GM18507 (cell line): Measurements from ENCODE around the gene INHA.

Experiments used
- DNase-seq: peaks from one replicate; pipeline ENCODE4 v3.0.0; 2011; ENCODE audit warnings: low read depth; ENCODE audit not compliant: insufficient read length; ENCODE audit errors: extremely low spot score
- FAIRE-seq: peaks from 2 replicates; lab custom pipeline; 2011; peaks lifted over from hg19 to GRCh38; lab: Jason Lieb, UNC

The INHA gene

DNA sequence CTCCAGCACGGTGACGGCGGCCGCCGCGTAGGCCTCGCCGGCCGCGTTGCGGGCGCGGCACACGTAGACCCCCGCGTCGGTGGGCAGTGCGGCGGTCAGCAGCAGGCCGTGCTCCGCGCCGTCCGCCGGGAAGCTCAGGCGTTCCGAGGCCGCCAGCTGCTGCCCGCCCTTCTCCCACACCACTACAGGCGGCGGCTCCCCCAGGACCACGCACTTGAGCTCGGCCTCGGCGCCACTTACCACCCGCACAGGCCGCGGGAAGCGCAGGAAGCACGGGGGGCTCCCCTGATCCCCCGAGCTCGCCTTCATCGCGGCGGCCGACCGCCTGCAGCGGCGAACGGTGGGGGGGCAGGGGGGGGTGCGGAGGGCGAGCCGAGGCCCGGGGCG is 1.2 kb upstream of the INHA start:
- FAIRE-seq (no peak), DNase-seq (no peak)

DNA sequence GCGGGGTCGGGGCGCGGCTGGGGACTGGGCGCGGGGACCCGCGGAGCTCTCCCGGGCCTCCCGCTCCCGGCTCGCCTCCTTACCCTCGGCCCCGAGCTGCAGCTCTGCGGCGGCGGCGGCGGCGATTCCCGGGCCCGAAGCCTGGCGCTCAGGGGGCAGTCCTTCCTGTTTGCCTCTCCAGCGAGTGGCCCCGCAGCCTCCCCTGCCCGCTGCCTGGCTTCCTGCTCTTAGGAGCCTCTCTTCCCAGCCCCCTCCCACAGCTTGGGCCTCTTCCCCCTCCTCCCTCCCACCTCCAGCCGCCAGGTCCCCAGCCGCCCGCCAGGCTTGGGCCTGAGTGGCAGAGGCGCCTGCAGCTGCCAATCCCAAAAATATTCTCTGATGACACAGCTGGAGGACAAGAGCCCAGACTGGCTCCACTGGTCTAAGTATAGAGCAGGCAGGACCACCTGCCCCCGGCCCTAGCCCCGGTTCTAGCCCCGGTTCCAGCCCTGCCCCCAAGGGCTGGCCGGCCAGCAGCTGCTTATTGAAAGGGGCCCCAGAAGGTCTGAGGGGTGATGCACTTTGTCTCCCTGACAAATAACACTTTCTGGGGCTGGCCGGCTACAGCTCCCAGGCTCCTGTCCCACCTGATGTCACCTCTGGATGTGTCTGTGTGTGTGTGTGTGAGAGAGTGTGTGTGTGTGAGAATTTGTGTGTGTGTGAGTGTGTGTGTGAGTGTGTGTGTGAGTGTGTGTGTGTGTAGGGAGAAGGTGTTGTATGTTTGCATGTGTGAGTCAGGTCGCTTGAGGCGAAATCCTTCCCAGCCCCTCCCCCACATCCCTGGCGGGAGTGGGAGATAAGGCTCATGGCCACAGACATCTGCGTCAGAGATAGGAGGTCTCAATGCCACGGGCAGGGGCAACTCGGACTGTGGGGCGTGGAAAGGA is 536 bp upstream of the INHA start, which contains the start of gene OBSL1:
OBSL1 (minus strand) TSS at position 229 of the 926 bp plus-strand sequence. CDS start 307 bp downstream, outside the sequence.
- FAIRE-seq (no peak), DNase-seq (no peak)

DNA sequence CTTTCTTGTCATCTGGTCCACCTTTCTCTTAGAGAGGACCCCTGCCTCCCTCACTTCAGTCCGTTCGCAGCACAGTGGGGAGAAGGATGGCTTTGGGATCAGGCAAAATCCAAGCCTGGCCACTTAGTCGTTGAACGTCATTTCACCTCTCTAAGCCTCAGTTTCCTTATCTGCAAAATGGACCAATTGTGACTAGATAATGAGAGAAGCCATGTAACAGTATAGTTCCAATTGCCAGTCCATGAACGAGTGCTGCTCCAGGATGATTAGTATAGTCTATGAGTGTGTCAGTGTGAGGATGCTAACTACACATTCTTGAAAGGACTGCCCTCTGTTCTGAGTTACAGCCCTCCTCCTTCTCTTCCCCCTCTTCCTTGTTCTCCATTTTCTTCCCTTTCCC is 1.1 kb downstream of the INHA start:
- DNase-seq (no peak), FAIRE-seq (no peak)

DNA sequence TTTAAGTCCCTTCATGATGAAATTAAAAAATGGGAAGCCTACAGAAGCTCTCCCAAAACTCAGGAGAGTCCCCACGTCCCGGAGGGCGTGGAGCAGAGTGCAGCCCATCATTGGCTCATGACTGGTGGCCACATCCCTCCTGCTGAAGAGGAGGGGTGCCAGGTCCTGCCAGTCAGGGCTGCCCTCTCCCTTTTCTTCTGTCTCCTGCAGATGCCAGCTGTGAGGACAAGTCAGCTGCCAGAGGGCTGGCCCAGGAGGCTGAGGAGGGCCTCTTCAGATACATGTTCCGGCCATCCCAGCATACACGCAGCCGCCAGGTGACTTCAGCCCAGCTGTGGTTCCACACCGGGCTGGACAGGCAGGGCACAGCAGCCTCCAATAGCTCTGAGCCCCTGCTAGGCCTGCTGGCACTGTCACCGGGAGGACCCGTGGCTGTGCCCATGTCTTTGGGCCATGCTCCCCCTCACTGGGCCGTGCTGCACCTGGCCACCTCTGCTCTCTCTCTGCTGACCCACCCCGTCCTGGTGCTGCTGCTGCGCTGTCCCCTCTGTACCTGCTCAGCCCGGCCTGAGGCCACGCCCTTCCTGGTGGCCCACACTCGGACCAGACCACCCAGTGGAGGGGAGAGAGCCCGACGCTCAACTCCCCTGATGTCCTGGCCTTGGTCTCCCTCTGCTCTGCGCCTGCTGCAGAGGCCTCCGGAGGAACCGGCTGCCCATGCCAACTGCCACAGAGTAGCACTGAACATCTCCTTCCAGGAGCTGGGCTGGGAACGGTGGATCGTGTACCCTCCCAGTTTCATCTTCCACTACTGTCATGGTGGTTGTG is 2.6 kb downstream of the INHA start:
- no peak for DNase-seq
- FAIRE-seq, result no peak

DNA sequence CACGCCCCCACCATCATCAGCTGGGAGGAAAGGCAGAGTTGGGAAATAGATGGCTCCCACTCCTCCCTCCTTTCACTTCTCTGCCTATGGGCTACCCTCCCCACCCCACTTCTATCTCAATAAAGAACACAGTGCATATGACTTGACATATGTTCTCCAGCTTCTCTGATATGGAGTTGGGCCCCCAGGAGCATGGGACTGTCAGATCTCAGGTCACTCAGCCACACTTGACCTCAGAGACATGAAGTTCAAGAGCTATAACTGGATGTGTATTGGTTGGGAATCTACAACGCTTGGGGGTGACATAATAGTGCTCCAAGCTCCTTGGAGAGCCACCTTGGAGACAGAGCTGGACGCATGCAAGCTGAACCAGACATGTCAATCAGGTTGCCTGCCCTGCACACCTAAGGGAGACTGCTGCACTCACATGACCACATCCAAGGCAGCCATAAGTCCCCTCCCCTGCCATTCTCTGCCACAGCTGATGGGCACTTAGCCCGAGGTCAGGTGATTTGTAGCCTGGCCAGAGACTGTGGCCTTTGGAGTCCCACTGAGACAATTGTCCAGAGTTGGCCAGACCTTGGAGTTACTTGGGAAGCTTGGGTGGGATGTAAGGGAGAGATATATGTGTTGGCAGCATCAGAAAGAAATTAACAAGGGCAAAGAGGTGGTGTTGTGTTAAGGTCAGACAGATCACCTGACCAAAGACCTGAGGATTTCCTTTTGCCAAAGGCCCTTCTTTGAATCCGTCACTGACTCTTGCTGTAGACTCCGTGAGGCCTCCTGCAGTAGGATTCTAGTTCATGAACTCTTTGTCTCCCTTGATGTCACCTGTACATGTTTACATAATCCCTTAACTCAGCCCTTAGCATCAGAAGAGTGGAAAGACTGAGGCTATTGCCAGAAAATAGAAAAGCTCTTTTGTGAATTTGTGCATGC is 3.7 kb downstream of the INHA start:
- FAIRE-seq, result no peak

DNA sequence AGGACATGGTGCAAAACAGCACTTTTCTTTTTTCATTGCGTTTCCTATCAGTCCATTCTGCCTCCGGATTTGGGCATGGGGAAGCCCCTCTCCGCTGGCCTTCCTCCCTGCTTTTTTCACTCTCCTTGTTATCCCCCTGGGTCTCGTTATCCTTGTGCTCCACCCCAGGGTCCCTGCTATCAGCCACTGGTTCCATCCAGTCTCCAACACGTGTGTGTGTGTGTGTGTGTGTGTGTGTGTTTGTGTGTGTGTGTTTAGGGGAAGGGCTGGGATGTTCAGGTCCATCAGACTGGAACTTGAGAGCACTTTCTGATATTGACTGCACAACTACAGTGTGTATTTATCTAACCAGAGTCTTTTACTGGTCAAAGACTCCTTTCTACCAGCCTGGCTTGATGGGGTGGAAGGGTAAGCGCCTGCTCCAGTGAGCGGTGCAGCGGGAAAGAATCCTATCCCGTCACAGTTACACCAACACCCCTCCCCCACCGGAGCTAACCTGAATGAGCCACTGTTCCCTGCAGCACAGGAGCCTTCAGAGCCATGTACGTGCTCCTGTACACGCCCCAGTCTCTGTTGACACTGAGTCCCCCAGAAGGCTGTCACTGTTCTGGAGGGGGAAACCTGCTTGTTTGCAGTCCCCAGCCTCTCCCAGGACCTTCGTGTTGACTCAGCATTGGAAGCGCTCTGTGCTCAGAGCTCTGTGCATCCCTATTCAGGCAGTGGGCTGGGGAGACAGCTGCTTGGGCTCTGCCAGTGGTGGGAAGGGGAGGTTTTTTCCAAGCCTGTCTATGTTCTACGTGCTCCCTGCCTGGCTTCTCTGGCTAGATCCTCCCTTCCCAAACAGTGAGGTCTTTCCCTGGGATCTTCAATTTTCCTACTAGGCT is 4.6 kb downstream of the INHA start:
- no peak for FAIRE-seq
- no peak for DNase-seq

More for the DNA sequence above, 3.7 kb downstream of the INHA start:
- DNase-seq, result no peak

DNA sequence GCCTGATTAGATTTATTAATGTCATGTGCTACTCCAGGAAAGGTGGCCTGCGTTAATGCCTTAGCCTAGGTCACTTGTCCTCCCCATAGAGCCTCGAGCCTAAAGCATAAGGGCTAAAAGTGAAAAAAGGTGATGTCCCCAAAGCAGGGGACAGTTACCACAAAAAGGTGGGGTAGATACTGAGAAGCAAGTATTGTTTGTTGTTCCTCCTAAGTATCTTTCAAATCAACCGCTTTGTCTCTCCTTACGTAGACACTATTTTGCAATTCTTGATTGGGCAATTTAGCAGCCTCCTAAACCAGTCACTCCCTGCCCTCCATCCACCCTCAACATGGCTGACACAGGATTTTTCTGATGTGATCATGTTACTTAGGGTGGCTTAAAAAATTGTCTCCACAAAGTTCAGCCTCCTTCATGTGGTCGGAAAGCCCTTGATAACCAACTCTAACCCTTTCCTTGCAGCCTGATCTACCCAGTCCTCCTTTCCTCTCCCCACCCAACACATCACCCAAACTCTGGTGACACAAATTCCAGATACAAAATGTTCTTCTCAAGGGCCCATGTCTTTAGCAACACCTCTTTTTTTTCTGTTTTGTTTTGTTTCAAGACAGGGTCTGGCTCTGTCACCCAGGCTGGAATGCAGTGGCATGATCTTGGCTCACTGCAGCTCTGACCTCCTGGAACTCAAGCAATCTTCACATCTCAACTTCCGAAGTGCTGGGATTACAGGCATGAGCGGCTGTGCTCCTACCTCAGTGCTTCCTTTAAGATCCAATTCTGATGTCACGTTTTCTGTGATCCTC is 6.9 kb downstream of the INHA start:
- no peak for FAIRE-seq
- DNase-seq, result no peak

DNA sequence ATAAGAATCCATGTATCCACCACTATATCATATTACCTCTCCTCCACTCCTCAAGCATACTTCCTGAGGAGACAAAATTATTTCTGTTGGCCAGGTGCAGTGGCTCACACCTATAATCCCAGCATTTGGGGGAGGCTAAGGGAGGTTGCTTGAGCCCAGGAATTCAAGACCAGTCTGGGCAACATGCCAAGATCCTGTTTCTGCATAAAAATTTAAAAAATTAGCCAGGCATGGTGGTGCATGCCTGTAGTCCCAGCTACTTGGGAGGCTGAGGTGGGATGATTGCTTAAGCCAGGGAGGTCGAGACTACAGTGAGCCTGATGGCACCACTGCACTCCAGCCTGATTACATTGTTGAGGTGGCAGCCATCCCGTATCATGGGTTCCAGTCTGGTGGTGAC is 9.2 kb downstream of the INHA start:
- no peak for FAIRE-seq
- DNase-seq, result no peak

DNA sequence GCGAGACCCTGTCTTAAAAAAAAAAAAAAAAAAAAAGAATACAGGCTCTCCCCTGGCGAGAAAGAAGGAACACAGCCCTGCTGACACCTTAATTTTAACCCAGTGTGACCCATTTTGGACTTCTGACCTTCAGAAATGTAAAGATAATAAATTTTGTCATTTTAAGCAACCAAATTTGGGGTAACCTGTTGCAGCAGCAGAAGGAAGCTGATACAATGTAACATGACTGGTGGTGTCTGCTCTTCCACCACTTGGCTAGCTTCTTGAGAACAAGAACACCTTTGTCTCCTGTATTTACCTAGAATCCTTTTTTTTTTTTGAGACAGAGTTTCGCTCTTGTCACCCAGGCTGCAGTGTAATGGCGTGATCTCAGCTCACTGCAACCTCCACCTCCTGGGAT is 19.0 kb downstream of the INHA start:
- FAIRE-seq, result no peak
- no peak for DNase-seq

DNA sequence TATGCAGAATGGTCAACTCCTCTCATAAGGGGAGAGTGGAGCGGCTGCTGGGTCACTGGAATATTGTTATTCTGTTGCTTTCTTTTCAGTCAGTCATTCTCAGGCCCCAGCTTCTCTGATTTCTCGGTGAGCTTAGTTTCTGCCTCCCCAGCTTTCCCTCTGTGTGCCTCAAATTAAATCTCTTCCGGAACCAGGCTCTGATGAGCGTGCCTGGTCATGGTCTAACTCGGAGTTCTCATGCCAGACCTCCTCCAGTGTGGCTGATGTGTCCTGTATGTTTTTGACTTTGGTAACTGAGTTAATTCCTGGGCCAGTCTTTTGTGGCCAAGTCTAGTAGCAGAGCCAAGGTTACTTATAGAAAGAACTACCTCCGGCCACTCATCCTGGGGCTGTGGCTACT is 20.6 kb downstream of the INHA start:
- no peak for FAIRE-seq

DNA sequence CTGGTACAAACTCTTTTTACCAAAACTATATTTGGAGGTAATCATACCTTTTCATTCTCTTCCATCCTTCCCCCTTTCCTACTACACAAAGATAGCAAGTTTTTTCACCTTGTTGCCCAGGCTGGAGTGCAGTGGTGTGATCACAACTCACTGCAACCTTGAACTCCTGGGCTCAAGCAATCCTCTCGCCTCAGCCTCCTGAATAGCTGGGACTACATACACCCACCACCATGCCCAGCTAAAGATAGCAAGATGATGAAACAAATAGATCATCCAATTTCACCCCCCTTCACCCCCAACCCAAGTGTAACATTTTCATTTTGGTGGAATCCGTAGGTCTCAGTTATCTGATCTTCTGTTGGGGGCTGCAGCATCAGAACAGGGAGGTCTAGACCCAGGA is 21.0 kb downstream of the INHA start:
- no peak for FAIRE-seq
- no peak for DNase-seq

More for the DNA sequence above, 20.6 kb downstream of the INHA start:
- DNase-seq, result no peak

DNA sequence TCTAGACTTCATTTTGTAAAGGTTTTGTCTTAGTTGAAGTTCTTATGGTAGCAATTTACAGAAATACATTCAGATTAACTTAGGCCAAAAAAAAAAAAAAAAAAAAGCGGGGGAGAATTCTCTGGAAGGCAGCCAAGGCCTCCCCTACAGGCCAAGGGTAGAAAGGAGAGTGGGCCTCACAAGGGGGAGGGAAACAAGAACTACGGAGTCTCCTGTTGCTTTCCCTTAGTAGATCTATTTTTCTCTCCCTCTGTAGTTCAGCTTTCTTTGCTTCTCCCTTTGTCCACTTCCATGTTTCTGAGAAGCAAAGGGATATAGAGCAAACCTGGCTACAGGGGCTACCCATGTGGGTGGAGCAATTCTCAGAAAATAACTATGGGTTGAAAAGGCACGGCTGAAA is 23.1 kb downstream of the INHA start:
- FAIRE-seq (no peak), DNase-seq (no peak)

DNA sequence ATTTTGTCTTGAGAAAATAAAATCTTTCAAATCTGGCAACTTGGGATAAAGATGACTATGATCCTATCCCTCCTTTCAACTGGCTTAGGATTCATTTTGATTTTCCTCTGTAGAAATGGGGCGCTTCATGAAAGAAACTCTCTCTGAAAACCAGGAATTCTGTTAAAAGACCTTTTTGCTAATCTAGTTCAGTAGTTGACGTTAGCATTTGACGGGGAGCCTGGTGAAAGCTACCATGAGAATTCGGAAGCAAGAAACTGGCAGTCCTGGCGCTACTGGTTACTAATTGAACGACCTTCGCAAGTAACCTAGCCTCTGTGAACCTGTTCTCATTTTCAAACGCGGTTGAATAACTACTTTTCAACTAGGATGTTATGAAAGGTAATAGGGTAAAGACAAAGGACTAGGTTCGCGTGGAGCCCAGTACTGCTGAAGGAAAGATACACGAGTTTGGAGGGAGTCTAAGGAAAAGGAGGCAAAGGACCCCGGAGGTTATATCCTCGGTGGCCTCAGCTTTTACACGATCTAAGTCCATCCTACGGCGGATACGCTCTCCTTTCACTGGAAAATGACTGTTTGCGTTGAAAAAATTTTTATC is 24.9 kb downstream of the INHA start:
- DNase-seq (no peak), FAIRE-seq (no peak)

DNA sequence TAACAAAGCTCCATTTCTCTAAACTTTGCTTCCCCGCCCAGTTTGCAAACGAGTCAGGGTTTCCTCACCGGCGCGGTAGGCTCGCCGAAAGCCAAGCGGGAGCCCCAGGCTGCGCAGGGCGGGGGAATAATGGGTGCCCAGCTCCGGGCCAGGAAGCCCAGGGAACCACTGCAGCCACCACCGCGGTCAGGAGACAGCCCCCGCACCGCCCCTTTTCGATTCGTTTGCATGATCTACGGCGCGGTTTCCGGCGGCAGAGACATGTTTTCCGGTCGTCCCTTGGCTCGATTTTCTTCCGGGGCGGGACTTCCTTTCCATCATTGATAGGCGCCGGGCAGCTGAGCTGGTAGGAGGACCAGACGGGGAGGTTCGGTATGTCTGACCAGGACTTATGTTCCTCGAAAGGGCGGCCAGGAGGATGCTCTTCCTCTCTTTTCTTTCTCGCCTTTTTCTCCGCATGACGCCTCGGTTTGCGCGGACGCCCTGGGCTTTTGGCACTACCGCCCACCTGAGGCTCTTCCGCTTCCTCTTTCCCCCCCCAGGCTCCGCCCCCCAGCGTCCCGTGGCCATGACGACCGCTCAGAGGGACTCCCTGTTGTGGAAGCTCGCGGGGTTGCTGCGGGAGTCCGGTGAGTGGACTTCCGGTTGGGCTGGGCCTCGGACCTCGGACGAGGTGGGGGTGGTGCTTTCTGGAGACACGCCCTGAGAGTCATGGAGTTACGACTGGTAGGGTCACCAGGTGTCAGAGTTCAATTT is 25.6 kb downstream of the INHA start, which contains the start of gene STK11IP:
STK11IP (plus strand) TSS at position 306 of the 756 bp plus-strand sequence; CDS start at position 569, 263 bp downstream.
- FAIRE-seq (peak; percentile 97), DNase-seq (peak; percentile 97)

DNA sequence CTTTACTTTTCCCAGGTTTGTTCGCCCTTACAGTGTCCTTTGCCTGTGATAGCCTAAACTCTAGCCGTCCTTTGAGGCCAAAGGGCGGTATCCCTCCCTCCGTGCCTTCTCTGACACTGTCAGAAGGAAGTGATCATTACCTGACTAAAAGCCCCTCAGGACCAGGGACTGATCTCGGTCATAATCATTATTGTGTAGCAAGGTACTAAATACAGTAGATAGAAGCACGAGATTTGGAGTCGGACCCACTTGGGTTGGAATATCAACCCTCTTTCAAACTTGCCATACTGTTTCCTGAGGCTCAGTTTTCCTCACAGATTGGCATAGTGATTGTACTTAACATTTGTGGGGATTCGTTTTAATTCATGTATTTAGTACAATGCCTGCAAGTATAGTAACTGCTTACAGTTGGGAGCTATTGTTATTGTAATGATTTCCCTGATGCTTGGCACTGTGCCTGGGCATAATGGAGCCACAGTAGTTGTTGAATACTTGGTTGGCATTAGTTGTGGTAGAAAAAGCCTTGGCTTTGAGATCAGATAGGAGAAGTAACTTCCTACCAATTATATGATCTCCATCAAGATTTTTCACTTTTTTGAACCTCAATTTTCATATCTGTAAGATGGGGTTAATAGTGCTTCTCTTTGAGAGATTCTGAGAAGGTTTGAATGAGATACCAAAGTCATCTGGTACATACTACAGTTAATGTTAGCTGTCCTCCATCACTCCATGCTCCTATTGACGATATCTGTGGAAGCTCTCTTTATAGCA is 26.4 kb downstream of the INHA start:
- FAIRE-seq (no peak), DNase-seq (no peak)

DNA sequence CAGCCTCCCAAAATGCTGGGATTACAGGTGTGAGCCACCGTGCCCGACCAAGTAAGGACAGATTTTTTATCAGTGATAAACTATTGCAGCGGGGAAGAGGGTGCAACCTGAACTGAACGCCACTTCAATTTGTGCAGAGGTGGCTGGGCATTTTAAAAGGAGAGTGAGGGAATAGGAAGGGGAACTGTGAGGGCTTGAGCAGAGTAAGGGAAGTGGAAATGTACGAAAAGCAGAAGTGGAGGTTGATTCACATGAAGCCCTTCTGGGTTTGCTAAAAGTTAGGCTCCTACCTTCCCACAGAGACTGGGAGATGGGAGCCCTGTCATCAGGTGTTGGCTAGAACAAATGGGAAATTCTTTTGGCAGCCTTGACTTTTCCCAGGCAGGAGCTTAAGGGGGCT is 31.7 kb downstream of the INHA start:
- DNase-seq (no peak), FAIRE-seq (no peak)
